ENCODE measurements around the gene CPE. TPM values are rescaled to one million over a fixed set of nuclear protein-coding genes. Genes with fewer than 3 reads are reported as not detected.

The CPE gene
- polyA plus RNA-seq, 1 donor (not counting 4 experiments of a cell fraction or from before 2014, with no cell fraction given) = 1.9 TPM

DNA sequence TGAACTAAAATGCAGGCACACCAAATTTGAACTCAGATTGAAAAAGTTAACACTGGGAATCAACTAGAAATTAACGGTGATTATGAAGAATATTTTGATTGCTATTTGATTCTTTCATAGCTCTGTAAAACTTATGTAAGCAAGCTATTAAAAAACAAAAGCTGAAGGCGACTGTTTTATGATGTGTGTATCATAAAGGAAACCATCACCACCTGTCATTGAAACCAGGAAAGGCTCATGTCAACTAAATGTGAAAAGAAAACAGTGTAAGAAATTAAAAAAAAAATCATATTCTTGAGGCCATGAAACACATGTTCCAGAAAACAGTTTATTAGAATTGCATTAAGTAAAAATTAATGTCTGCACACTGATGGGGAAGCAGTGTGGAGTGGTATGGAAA, 24.2 kb downstream of the CPE start:
- H3K4me3 ChIP-seq (ENCODE audit: control insufficient read depth in 2 of 3, extremely low read depth in 1 of 3, insufficient read depth in 2 of 3, low read depth in 1 of 3, low read length in 3 of 3) = no peak overlapping the region
- DNase-seq (ENCODE audit: low read depth, low spot score) (no peak), FAIRE-seq (no peak)
- H3K9me3 ChIP-seq (ENCODE audit: control insufficient read depth, low read depth, low read length) = no peaks in the 10 kb centered on the region
- no peak for TF ChIP-seq EZH2 (IDR thresholded peaks at IDR 0.05; ENCODE audit: low read length)
- TF ChIP-seq, protein P1, sequence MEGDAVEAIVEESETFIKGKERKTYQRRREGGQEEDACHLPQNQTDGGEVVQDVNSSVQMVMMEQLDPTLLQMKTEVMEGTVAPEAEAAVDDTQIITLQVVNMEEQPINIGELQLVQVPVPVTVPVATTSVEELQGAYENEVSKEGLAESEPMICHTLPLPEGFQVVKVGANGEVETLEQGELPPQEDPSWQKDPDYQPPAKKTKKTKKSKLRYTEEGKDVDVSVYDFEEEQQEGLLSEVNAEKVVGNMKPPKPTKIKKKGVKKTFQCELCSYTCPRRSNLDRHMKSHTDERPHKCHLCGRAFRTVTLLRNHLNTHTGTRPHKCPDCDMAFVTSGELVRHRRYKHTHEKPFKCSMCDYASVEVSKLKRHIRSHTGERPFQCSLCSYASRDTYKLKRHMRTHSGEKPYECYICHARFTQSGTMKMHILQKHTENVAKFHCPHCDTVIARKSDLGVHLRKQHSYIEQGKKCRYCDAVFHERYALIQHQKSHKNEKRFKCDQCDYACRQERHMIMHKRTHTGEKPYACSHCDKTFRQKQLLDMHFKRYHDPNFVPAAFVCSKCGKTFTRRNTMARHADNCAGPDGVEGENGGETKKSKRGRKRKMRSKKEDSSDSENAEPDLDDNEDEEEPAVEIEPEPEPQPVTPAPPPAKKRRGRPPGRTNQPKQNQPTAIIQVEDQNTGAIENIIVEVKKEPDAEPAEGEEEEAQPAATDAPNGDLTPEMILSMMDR (optimal IDR thresholded peaks at IDR 0.05 in 1 of 3, IDR thresholded peaks at IDR 0.05 in 1 of 3, conservative IDR thresholded peaks at IDR 0.05 in 1 of 3; ENCODE audit: extremely low read depth in 1 of 3, insufficient read depth in 2 of 3, low read length in 3 of 3) = no peak
- dilution Hi-C loops (cut with MboI; ENCODE audit: extremely low pct_ligation_motif_present, low sequenced_read_pairs) = no loop called here
- H2AFZ ChIP-seq (ENCODE audit: control insufficient read depth, low read length) = no peak overlapping the region
- H3K4me2 ChIP-seq (ENCODE audit: control insufficient read depth, extremely low read depth, insufficient read depth, low read depth, low read length) = no peak overlapping the region
- H3K9me1 ChIP-seq (ENCODE audit: control insufficient read depth, extremely low read depth, insufficient read depth, low read length) = no peaks in the 10 kb centered on the region
- H3K36me3 ChIP-seq (ENCODE audit: control insufficient read depth in 2 of 2, extremely low read depth in 1 of 2, insufficient read depth in 2 of 2, low read length in 2 of 2) = no peaks in the 10 kb centered on the region
- H4K20me1 ChIP-seq (ENCODE audit: control insufficient read depth, extremely low read depth, insufficient read depth, low read length) = no peaks in the 10 kb centered on the region
- no peaks in the 10 kb centered on the region for H3K79me2 ChIP-seq (ENCODE audit: control insufficient read depth, insufficient read depth, low read length)
- H3K4me1 ChIP-seq (ENCODE audit: control insufficient read depth, extremely low read depth, insufficient read depth, low read length) = no peaks in the 10 kb centered on the region
- no peaks in the 10 kb centered on the region for H3K27me3 ChIP-seq (ENCODE audit: control insufficient read depth, extremely low read depth, insufficient read depth, low read length)
- H3K27ac ChIP-seq (ENCODE audit: control insufficient read depth, insufficient read depth, low read length) = no peak overlapping the region
- no peak overlapping the region for H3K9ac ChIP-seq (ENCODE audit: control insufficient read depth, extremely low read depth, insufficient read depth, low read length)

DNA sequence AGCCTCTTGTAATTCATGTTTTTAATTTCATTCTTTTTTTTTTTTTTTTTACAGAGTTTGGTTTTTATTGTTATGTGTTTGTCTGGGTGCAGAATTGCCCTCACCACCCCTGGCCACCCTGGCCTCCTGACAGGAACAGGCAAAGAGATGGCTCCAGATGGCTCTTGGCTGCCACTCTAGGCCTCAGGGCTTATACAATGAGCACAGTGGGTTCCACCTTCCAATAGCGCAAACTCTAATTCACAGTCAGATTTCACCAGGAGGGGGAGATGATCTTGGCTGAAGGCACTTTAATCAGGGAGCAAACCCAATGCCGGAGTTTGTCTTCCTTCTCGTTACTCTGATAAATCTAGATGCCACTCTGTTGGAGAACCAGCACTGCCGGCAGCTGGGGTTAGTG, 24.8 kb downstream of the CPE start:
- H3K9ac ChIP-seq (ENCODE audit: control insufficient read depth, extremely low read depth, insufficient read depth, low read length) = no peak overlapping the region
- H4K20me1 ChIP-seq (ENCODE audit: control insufficient read depth, extremely low read depth, insufficient read depth, low read length) = no peaks in the 10 kb centered on the region
- no peaks in the 10 kb centered on the region for H3K4me1 ChIP-seq (ENCODE audit: control insufficient read depth, extremely low read depth, insufficient read depth, low read length)
- no peak overlapping the region for H3K4me3 ChIP-seq (ENCODE audit: control insufficient read depth in 2 of 3, extremely low read depth in 1 of 3, insufficient read depth in 2 of 3, low read depth in 1 of 3, low read length in 3 of 3)
- H3K4me2 ChIP-seq (ENCODE audit: control insufficient read depth, extremely low read depth, insufficient read depth, low read depth, low read length) = no peak overlapping the region
- no peaks in the 10 kb centered on the region for H3K9me3 ChIP-seq (ENCODE audit: control insufficient read depth, low read depth, low read length)
- no peak for DNase-seq (ENCODE audit: low read depth, low spot score)
- dilution Hi-C loops (cut with MboI; ENCODE audit: extremely low pct_ligation_motif_present, low sequenced_read_pairs) = no loop called here
- H3K79me2 ChIP-seq (ENCODE audit: control insufficient read depth, insufficient read depth, low read length) = no peaks in the 10 kb centered on the region
- no peaks in the 10 kb centered on the region for H3K36me3 ChIP-seq (ENCODE audit: control insufficient read depth in 2 of 2, extremely low read depth in 1 of 2, insufficient read depth in 2 of 2, low read length in 2 of 2)
- FAIRE-seq = no peak
- TF ChIP-seq EZH2 (IDR thresholded peaks at IDR 0.05; ENCODE audit: low read length) = no peak
- TF ChIP-seq, protein P1 (optimal IDR thresholded peaks at IDR 0.05 in 1 of 3, IDR thresholded peaks at IDR 0.05 in 1 of 3, conservative IDR thresholded peaks at IDR 0.05 in 1 of 3; ENCODE audit: extremely low read depth in 1 of 3, insufficient read depth in 2 of 3, low read length in 3 of 3) = no peak
- no peaks in the 10 kb centered on the region for H3K27me3 ChIP-seq (ENCODE audit: control insufficient read depth, extremely low read depth, insufficient read depth, low read length)
- H3K27ac ChIP-seq (ENCODE audit: control insufficient read depth, insufficient read depth, low read length) = no peak overlapping the region
- no peaks in the 10 kb centered on the region for H3K9me1 ChIP-seq (ENCODE audit: control insufficient read depth, extremely low read depth, insufficient read depth, low read length)
- no peak overlapping the region for H2AFZ ChIP-seq (ENCODE audit: control insufficient read depth, low read length)

All from keratinocyte (primary cell).